Stimulated activated CD8-positive, alpha-beta memory T cell treated with anti-CD3 and anti-CD28 coated beads, Interleukin-12 subunit alpha, Interleukin-12 subunit beta, amount 100 ng/mL, for 24 hours (primary cell): Measurements from ENCODE around the gene ADSS1.

Source experiments
- DNase-seq: peaks from one replicate; pipeline ENCODE4 v3.0.0-alpha.2; 2020; ENCODE audit errors: extremely low read depth

The ADSS1 gene

GRCh38 chr14:104794993-104795780, 71.2 kb downstream of the ADSS1 start, which contains the start of gene AKT1:
AKT1 (minus strand) TSS chr14:104795748; CDS start chr14:104792643, 3,105 bp downstream.
- DNase-seq: no peak

DNA sequence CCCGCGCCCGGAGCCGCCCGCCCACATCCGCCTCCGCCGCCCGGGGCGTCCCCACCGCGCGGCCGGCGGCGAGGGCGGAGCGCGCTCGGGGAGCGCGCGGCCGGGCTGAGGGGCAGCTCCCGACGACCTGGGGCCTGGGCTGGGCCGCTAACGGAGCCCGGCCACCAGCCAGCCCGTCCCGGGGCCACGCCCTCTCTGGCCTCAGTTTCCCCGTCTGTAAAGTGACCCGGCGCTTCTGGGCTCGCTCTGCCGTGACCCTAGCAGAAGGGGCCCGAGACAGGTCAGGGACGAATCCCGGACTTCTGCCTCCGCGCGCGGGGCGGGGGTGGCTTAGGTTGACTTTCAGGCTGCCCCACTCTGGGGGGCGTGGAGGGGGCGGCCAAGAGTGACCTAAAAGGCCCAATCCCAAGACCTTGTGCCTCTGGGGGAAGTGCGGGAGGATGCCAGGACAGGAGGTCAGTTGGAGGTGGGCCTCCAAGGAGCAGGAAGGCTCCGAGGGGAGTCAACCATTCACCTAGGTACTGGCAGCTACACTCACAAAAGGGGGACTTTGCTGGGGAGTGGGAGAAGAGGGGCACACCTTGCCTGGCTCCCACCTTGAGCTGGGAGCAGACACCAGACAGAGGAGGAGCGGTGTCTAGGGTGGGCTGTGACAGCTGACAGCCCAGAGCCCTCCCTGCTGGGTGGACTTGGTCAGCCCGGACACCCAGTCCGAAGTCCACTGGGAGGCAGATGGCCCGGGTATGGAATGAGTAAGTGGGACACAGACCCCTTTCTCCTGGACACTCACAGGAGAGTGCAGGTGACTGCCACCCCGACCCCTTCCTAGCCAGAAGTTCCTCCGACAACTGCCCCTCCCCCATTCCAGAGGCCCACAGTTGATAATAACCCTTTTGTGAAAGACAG, 72.0 kb downstream of the ADSS1 start:
- DNase-seq: no peak

GRCh38 chr14:104796687-104797081, 72.7 kb downstream of the ADSS1 start:
- no peak for DNase-seq
